Cardiac ventricle fibroblast (primary cell): ENCODE measurements around the gene ISG15. TPM values are rescaled to one million over a fixed set of nuclear protein-coding genes. Genes with fewer than 3 reads are reported as not detected.

Experiments used
- total RNA-seq: library from RNA; depleted of rRNA; stranded (reverse); fragments of >200 nt; gene quantifications from 2 replicates; pipeline ENCODE4 v1.2.3, GENCODE V29; 2015

The ISG15 gene
- total RNA-seq, result 44.0 and 76.6 TPM in 2 replicates

DNA sequence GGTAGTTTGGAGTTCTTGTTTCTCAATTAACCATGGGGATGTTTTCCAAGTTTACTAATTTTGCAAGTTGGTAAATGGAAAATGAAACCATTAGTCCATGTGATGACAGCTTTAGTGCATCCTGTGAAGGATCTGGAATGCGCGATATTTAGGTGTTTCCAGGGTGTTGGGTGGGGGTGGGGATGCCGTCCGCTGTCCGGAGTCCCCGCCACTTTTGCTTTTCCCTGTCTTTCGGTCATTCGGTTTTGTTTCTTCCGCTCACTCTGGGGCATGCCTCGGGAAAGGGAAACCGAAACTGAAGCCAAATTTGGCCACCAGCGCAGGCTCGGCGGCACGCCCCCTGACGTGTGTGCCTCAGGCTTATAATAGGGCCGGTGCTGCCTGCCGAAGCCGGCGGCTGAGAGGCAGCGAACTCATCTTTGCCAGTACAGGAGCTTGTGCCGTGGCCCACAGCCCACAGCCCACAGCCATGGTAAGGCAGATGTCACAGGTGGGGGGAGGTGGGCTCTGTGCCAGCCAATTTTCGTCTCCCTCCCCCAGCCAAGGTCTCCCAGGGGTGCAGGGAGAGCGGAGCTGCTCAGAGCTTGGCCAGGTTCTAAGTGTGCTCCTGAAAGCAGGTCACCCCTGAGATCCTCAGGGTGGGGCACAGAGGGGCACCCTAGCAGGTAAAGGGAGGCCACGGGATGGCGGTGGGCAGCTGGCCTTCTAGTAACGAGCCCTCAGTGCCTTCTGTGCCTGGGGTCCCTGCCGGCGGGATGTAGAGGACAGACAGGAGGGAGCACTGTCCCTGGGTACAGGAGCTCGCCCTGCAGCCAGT, at the start of gene ISG15:
Gene ISG15 (plus strand): TSS at position 393 of the 817 bp plus-strand sequence. CDS start 77 bp downstream, at position 470.

DNA sequence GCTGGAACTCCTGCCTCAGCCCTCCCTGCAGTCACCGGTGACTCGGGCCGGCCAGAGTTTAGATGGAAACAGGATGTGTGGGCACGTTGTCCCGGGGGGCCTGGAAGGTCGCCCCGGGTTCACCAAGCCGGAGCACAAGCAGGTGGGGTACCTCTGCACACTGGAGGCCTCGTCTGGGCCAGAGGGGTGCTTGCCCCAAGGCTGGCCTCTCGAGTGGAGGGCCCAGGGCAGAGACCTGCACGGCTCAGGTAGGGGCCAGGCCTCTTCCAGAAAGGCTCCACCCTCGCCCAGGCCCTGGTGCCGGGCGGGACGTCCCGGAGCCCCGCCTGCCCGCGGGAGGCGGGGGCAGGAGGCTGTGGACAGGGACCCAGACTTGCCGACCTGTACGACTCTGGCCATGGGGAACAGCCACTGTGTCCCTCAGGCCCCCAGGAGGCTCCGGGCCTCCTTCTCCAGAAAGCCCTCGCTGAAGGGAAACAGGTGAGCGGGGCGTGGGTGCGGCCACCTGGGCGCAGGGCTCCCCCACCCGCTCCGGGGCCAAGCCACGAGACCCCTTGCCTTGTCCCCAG, 47.1 kb upstream of the ISG15 start, which contains the start of gene PLEKHN1:
Gene PLEKHN1 (plus strand): TSS at position 348 of the 569 bp plus-strand sequence. CDS start 50 bp downstream, at position 398.

DNA sequence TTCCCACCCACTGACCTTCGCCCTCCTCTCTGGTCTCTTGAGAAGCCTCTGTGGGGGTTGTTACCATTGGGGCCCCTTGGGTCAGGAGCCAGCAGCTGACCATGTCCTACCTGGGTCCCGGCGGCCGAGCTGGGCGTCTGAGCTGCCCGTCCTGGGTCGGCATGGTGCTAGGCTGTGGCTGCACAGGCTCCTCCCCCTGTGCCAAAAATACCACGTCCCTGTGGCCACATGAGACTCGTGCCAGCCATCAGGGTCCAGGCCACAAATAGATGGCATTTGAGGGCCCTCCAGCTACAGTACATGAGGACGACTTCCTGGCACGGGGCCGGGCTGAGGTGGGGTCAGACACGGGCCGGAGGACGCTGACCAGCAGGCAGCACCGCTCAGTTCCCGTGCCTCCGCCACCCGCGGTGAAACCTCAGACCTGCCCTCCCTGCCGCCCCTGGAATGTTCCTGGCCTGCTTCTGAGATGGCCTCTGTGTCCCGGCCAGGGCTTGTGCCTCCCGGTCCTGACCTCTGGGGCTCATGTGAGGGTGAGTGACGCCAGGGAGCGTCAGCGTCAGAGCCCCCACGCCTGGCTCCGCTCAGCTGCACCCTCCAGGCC, 31.2 kb upstream of the ISG15 start, which contains the start of gene PERM1:
Gene PERM1 (minus strand): TSS at position 139 of the 604 bp plus-strand sequence. CDS start 1,064 bp downstream, outside the sequence.

GRCh38 chr1:999725-1000356, 13.5 kb upstream of the ISG15 start, which contains the start of gene HES4:
HES4 (minus strand) TSS chr1:1000097; CDS start chr1:999973, 124 bp downstream.

GRCh38 chr1:1020000-1020404, 6.7 kb downstream of the ISG15 start, which contains the start of gene AGRN:
AGRN (plus strand) TSS chr1:1020120; CDS start chr1:1020173, 53 bp downstream.

Other genes starting within 250 kb of the ISG15 start
- gene SAMD11, start 89.6 kb upstream of the ISG15 start, total RNA-seq, result 11.4 and 12.5 TPM in 2 replicates
- 36.6 and 46.5 TPM in 2 replicates for gene NOC2L, start 54.2 kb upstream of the ISG15 start, total RNA-seq
- 4.4 and 4.5 TPM in 2 replicates for gene KLHL17, start 52.9 kb upstream of the ISG15 start, total RNA-seq
- 0.24 and 0.50 TPM in 2 replicates for gene PLEKHN1, start 47.0 kb upstream of the ISG15 start, total RNA-seq
- not detected in 2 replicates for gene PERM1, start 31.4 kb upstream of the ISG15 start, total RNA-seq
- gene HES4, start 13.4 kb upstream of the ISG15 start, total RNA-seq, result 4.9 and 6.0 TPM in 2 replicates
- gene AGRN, start 6.6 kb downstream of the ISG15 start, total RNA-seq, result 47.6 and 49.2 TPM in 2 replicates
- gene RNF223, start 60.8 kb downstream of the ISG15 start, total RNA-seq, result not detected in 2 replicates
- gene C1orf159, start 102.6 kb downstream of the ISG15 start, total RNA-seq, result 5.5 and 11.3 TPM in 2 replicates
- gene TTLL10, start 160.4 kb downstream of the ISG15 start, total RNA-seq, result not detected in 2 replicates
- 4.1 TPM in 1 of 2 replicates, not detected in the other for gene TNFRSF18, start 193.1 kb downstream of the ISG15 start, total RNA-seq
- 3.3 and 5.9 TPM in 2 replicates for gene TNFRSF4, start 200.7 kb downstream of the ISG15 start, total RNA-seq
- 201 and 230 TPM in 2 replicates for gene SDF4, start 218.5 kb downstream of the ISG15 start, total RNA-seq
- 32.1 and 35.6 TPM in 2 replicates for gene B3GALT6, start 218.7 kb downstream of the ISG15 start, total RNA-seq
- 0.25 and 0.93 TPM in 2 replicates for gene C1QTNF12, start 233.2 kb downstream of the ISG15 start, total RNA-seq